ENCODE data around the gene PDS5A.

- no peak for TF ChIP-seq CTCF (IDR thresholded peaks at IDR 0.05 in 2 of 3, conservative IDR thresholded peaks at IDR 0.05 in 1 of 3; ENCODE audit: insufficient read depth in 2 of 3, low read depth in 1 of 3, low read length in 3 of 3)
- no peak for TF ChIP-seq HNRNPLL (IDR thresholded peaks at IDR 0.05; ENCODE audit: low read depth, low read length, poor library complexity, severe bottlenecking)
- TF ChIP-seq TSHZ1 (CRISPR knock-in tag; IDR thresholded peaks at IDR 0.05) = no peak
- TF ChIP-seq ZNF23 (CRISPR knock-in tag; IDR thresholded peaks at IDR 0.05) = no peak
- TF ChIP-seq ZNF217 (CRISPR knock-in tag; IDR thresholded peaks at IDR 0.05) = no peak
- TF ChIP-seq MAFK (IDR thresholded peaks at IDR 0.05; ENCODE audit: low read length) = no peak
- TF ChIP-seq KLF10 (CRISPR knock-in tag; IDR thresholded peaks at IDR 0.05) = no peak
These were observed 67.6 kb downstream of the PDS5A start for GRCh38 chr4:39910064-39910463.

All from K562 (cell line).